ENCODE measurements around the gene LIFR. TPM values are rescaled to one million over a fixed set of nuclear protein-coding genes. Genes with fewer than 3 reads are reported as not detected.

The LIFR gene
- total RNA-seq, 4 donors from 2014 or later: 73.3 to 269 (median 185) TPM

DNA sequence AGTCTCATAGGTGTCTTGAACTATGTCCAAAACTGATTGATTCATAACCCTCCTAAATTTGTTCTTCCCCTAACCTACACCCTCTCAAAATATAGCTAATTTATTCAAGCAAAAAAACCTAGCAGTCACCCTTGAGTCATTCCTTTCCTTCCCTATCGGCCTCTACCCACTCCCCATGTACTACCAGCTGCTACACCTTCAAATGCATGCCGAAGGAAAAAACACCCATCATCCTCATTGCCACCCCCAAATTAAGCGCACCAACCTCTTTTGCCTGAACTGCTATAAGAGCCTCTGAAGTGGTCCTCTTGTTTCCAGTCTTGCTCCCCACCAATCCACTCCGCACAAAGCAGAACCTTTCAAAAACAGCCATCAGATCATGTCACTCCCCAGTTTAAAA, 12.6 kb downstream of the LIFR start:
- TF ChIP-seq, protein P1, sequence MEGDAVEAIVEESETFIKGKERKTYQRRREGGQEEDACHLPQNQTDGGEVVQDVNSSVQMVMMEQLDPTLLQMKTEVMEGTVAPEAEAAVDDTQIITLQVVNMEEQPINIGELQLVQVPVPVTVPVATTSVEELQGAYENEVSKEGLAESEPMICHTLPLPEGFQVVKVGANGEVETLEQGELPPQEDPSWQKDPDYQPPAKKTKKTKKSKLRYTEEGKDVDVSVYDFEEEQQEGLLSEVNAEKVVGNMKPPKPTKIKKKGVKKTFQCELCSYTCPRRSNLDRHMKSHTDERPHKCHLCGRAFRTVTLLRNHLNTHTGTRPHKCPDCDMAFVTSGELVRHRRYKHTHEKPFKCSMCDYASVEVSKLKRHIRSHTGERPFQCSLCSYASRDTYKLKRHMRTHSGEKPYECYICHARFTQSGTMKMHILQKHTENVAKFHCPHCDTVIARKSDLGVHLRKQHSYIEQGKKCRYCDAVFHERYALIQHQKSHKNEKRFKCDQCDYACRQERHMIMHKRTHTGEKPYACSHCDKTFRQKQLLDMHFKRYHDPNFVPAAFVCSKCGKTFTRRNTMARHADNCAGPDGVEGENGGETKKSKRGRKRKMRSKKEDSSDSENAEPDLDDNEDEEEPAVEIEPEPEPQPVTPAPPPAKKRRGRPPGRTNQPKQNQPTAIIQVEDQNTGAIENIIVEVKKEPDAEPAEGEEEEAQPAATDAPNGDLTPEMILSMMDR (IDR thresholded peaks at IDR 0.05; ENCODE audit: low read depth): no peak

DNA sequence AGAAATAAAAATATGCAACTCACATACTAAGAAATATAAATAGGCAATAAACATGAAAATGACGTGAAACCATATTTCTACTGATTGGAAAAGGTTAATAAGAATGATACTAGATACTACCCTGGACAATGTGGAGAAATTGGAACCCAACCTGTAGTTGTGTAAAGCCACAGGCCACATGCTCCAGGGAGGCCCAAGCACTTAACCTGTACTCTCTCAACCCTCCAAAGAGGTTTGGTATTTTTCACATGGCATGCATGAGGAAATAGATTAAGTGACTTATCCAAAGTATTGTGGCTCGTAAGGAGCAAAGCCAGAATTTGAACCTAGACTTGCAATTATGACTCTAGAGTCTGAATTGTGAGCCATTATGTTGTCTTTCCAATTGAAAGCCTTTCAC, 13.4 kb downstream of the LIFR start:
- TF ChIP-seq, protein P1 (IDR thresholded peaks at IDR 0.05; ENCODE audit: low read depth): no peak

DNA sequence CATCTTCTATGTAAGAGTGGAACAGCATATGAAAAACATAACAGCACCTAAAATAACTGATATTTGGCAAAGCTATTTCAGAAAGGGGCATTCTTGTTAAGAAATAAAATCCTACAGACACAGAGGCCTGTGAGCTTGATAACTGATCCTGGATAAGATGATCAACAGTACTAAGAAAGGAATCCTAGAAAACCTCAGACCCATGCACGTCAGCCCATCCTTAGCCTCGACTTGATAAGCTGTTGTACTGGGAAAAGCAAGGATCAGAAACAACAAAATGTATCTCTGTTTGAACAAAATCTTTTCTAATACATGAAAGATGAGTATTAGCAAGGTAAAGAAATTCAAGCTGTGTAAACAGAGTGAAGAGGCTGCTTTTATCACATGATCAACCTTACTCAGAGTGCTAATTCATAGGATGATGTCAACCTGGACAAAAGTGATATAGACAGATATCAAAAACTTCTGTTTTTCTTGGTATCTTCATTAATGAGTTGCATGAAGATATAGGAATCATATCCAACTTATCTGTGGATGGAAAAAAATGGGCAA, 15.2 kb downstream of the LIFR start:
- TF ChIP-seq, protein P1 (IDR thresholded peaks at IDR 0.05; ENCODE audit: low read depth): no peak

DNA sequence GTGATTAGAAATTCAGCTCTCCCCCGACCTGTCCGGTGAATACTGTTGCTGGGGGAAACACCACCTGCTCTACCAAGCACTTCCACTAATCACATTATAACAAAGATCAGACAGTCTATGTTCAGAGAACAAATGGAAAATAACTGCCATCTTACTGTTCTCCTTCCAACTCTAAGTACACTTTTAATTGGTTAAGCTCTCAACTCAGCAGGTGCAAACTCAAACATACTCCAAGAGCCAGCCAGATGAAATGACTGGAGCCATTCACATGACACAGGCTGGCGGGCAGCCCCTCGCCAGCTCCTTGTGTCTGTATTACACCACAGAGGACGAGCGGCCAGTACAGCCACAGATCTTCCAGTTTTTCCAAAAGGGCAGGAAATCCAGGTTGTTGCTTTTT, 16.1 kb downstream of the LIFR start:
- TF ChIP-seq, protein P1 (IDR thresholded peaks at IDR 0.05; ENCODE audit: low read depth): no peak

DNA sequence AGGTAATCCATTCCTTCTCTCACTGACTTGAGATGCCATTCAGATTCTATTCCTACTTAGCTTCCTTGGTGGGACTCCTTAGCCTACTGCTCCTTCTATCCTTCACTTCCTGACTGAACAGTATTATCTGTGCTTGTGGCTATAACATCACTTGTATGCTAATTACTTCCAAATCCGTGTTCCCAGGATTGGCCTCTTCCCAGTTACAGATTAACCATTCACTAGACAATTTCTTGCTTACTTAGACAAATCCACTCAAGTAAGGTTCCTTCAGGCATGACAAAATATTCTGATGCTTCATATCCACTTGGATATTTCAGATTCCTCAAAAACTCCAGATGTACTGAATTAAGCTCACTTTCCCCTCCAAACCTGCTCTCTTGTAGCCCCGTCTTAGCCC, 18.3 kb downstream of the LIFR start:
- TF ChIP-seq, protein P1 (IDR thresholded peaks at IDR 0.05; ENCODE audit: low read depth): no peak

DNA sequence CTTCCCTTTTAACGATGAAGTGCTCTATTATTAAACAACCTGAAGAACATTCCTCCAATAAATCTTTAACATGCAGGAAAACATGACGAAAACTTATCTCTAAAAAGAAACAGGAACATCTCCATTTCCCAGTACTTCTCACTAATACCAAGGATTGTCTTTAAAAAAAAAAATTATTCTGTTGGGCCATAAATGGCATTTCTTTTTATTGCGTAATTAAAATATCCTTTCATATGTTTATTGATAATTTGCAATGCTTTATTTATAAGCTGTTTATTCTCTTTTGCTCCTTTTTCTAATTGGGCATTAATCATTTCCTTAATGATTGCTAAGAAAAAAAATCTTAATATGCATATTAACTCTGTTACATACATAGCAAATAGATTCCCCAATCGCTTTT, 18.9 kb downstream of the LIFR start:
- TF ChIP-seq, protein P1 (IDR thresholded peaks at IDR 0.05; ENCODE audit: low read depth): no peak

DNA sequence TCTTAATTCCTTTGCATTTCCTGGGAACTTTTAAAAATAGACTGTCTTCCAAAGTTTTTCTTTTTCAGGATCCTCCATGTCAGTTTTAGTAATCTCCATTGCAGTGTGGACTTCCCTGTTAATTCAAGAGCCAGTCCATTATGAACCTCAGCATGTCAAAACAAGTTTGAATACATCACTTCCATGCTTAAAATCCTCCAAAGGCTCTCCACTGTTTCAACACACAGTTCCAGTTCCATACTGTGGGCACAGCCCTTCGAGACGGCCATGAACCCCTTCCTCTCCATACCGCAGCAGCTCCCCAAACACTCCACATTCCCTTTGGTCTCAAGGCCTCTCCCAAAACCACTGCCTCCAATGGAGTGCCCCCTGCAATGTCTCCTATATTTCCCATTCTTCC, 19.5 kb downstream of the LIFR start:
- TF ChIP-seq, protein P1 (IDR thresholded peaks at IDR 0.05; ENCODE audit: low read depth): no peak

All from subcutaneous adipose tissue (tissue), 4 donors.